ENCODE results near the gene MYO9B. TPM values are rescaled to one million over a fixed set of nuclear protein-coding genes. Genes with fewer than 3 reads are reported as not detected.

The MYO9B gene
- total and polyA plus RNA-seq, 2 of the 13 experiments (the other 11 are each of a cell fraction or from before 2014, with no cell fraction given), result 18.0 to 18.3 TPM

- TF ChIP-seq HOMEZ (CRISPR knock-in tag; IDR thresholded peaks at IDR 0.05; ENCODE audit: low read depth) (0 out of 2 replicates have a peak, but pooled peaks have one; percentile 16), HNF4G (IDR thresholded peaks at IDR 0.05; ENCODE audit: borderline replicate concordance, low read depth, low read length) (no peak), HNF4G (CRISPR knock-in tag; IDR thresholded peaks at IDR 0.05; ENCODE audit: borderline replicate concordance, low read depth) (peak; percentile 47; the same call in 1 of the 2 replicates), ZNF10 (CRISPR knock-in tag; IDR thresholded peaks at IDR 0.05; ENCODE audit: borderline replicate concordance, low read depth) (no peak), PHF21A (CRISPR knock-in tag; IDR thresholded peaks at IDR 0.05) (peak; percentile 54; the same call in 1 of the 2 replicates), AHDC1 (CRISPR knock-in tag; IDR thresholded peaks at IDR 0.05; ENCODE audit: borderline replicate concordance) (0 out of 2 replicates have a peak, but pooled peaks have one; percentile 21), POLR2A (IDR thresholded peaks at IDR 0.05; ENCODE audit: insufficient read depth in 1 of 2, low read depth in 2 of 2, low read length in 2 of 2) (0 out of 4 replicates have a peak, but pooled peaks of 1 of the 2 experiments have one; percentile 18), ZBTB26 (CRISPR knock-in tag; IDR thresholded peaks at IDR 0.05; ENCODE audit: borderline replicate concordance) (peak; percentile 91), BRCA1 (CRISPR knock-in tag; IDR thresholded peaks at IDR 0.05) (no peak), MYC (CRISPR knock-in tag; IDR thresholded peaks at IDR 0.05; ENCODE audit: borderline replicate concordance) (peak; percentile 21; the same call in 1 of the 2 replicates), SP4 (CRISPR knock-in tag; IDR thresholded peaks at IDR 0.05) (no peak), FOXP1 (IDR thresholded peaks at IDR 0.05) (no peak), FOXP1 (CRISPR knock-in tag; IDR thresholded peaks at IDR 0.05) (no peak), TFDP2 (CRISPR knock-in tag; IDR thresholded peaks at IDR 0.05) (no peak), EP300 (IDR thresholded peaks at IDR 0.05; ENCODE audit: low read depth in 2 of 2, low read length in 2 of 2) (0 out of 4 replicates have a peak, but pooled peaks of 1 of the 2 experiments have one; percentile 20), EP300 (CRISPR knock-in tag; IDR thresholded peaks at IDR 0.05; ENCODE audit: borderline replicate concordance) (no peak), KDM3A (CRISPR knock-in tag; IDR thresholded peaks at IDR 0.05; ENCODE audit: low read depth) (no peak), KDM5B (CRISPR knock-in tag; IDR thresholded peaks at IDR 0.05; ENCODE audit: borderline replicate concordance) (no peak)
These were observed 84.2 kb downstream of the MYO9B start (continued) for GRCh38 chr19:17159466-17160393.
